A549 (cell line): ENCODE results near the gene BCL10.

Experiments
- EHMT2 ChIP-seq: fragments of 200-600 bp; sonication (generic); IDR thresholded peaks from 2 replicates; pipeline ENCODE4 v1.6.1; 2016; ENCODE audit warnings: antibody characterized with exemption, low read depth, mild to moderate bottlenecking, moderate library complexity
- EP300 ChIP-seq, 2 experiments: fragments of >200 bp; sonication (Bioruptor Twin); formaldehyde crosslinking; IDR thresholded peaks; 2 replicates in 1 of 2; 3 replicates in 1 of 2; pipeline ENCODE4 v1.6.1; 2016 to 2017
- JUNB ChIP-seq: fragments of >200 bp; sonication (Bioruptor Twin); formaldehyde crosslinking; IDR thresholded peaks from 2 replicates; pipeline ENCODE4 v1.6.1; 2016
- POLR2A ChIP-seq: IDR thresholded peaks from 2 replicates; pipeline ENCODE4 v1.6.1; 2012; ENCODE audit warnings: mild to moderate bottlenecking, low read length
- TF ChIP-seq, protein P1 (sequence below): IDR thresholded peaks from 2 replicates; pipeline ENCODE4 v1.6.1; 2012

DNA sequence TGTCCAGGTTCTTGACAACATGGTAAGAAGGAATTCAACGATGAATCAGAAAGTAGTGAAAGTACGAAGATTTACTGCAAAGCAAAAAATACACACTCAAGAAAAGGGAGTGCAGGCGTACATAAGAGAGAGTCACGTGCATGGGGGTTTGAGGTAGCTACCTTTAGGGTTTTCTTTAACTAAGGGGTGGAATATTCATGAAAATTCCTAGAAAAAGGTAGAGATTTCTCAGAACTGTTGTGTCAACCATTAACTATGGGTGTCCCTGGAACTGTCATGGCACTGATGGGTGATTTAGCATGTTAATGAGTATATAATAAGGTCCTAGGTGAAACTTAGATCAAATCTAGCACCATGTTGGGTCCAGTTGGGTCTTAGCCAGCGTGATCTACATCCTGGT, 53.1 kb downstream of the BCL10 start:
- TF ChIP-seq, protein P1, sequence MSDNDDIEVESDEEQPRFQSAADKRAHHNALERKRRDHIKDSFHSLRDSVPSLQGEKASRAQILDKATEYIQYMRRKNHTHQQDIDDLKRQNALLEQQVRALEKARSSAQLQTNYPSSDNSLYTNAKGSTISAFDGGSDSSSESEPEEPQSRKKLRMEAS = no peak
- TF ChIP-seq POLR2A = no peak
- TF ChIP-seq EHMT2 = no peak
- no peak for TF ChIP-seq JUNB
- TF ChIP-seq EP300 (IDR thresholded peaks at IDR 0.05) = no peak
